PC-9 (cell line): ENCODE results near the gene ZNF407. TPM values are rescaled to one million over a fixed set of nuclear protein-coding genes. Genes with fewer than 3 reads are reported as not detected.

Experiments
- BruUV-seq: library from RNA; stranded (reverse); fragments of 400-500 nt; replicated peaks from 2 replicates; lab custom pipeline; 2021; lab: Mats Ljungman, UMichigan
- CTCF ChIA-PET: fragments of 300-600 bp; sonication (Branson Sonifier 250); formaldehyde crosslinking; loops from one replicate; lab custom pipeline; 2022; ENCODE audit warnings: antibody characterized with exemption; lab: Charles Lee
- POLR2A ChIA-PET: fragments of 300-600 bp; sonication (Branson Sonifier 250); formaldehyde crosslinking; loops from one replicate; lab custom pipeline; 2022; ENCODE audit warnings: antibody characterized with exemption; ENCODE audit not compliant: unreplicated experiment; lab: Charles Lee
- DNase-seq, 2 experiments: peaks; one replicate each; pipeline versions ENCODE4 v3.0.0 to v3.0.0-alpha.2; 2015 to 2022; ENCODE audit warnings: mixed read lengths in 1 of 2
- H2AFZ ChIP-seq: fragments of 200-600 bp; sonication (generic); 2 replicates; pipeline ENCODE4 v1.8.1; 2017; ENCODE audit warnings: antibody characterized with exemption
- H3F3A ChIP-seq: fragments of 200-600 bp; sonication (generic); 2 replicates; pipeline ENCODE4 v1.8.1; 2017; ENCODE audit warnings: antibody characterized with exemption, mild to moderate bottlenecking, low read depth; ENCODE audit not compliant: insufficient read depth
- H3K27ac ChIP-seq: fragments of 200-600 bp; sonication (generic); 2 replicates; pipeline ENCODE4 v1.6.1; 2016; ENCODE audit warnings: mixed run types
- H3K27me3 ChIP-seq: fragments of 200-600 bp; sonication (generic); 2 replicates; pipeline ENCODE4 v1.6.1; 2016; ENCODE audit warnings: low read depth, mixed run types; ENCODE audit not compliant: insufficient read depth
- H3K36me3 ChIP-seq: fragments of 200-600 bp; sonication (generic); 2 replicates; pipeline ENCODE4 v1.6.1; 2016; ENCODE audit warnings: low read depth, mixed run types
- H3K4me1 ChIP-seq: fragments of 200-600 bp; sonication (generic); replicated peaks from 2 replicates; pipeline ENCODE4 v1.6.1; 2016; ENCODE audit warnings: mixed run types; ENCODE audit not compliant: insufficient read depth
- H3K4me2 ChIP-seq: fragments of 200-600 bp; sonication (generic); 2 replicates; pipeline ENCODE4 v1.6.1; 2017; ENCODE audit warnings: mixed run types
- H3K4me3 ChIP-seq: fragments of 200-600 bp; sonication (generic); 2 replicates; pipeline ENCODE4 v1.6.1; 2016; ENCODE audit warnings: mixed run types
- H3K79me2 ChIP-seq: fragments of 200-600 bp; sonication (generic); 2 replicates; pipeline ENCODE4 v1.6.1; 2017; ENCODE audit warnings: low read depth, mixed run types
- H3K9me2 ChIP-seq: fragments of 200-600 bp; sonication (generic); 2 replicates; pipeline ENCODE4 v1.8.1; 2017; ENCODE audit warnings: mild to moderate bottlenecking; ENCODE audit not compliant: insufficient read depth
- H3K9me3 ChIP-seq: fragments of 200-600 bp; sonication (generic); 2 replicates; pipeline ENCODE4 v1.8.1; 2016; ENCODE audit warnings: low read depth; ENCODE audit not compliant: insufficient read depth
- H4K20me1 ChIP-seq: fragments of 200-600 bp; sonication (generic); 2 replicates; pipeline ENCODE4 v1.8.1; 2017; ENCODE audit not compliant: insufficient read depth
- CTCF ChIP-seq: fragments of 200-600 bp; sonication (generic); conservative IDR thresholded peaks from 2 replicates; pipeline ENCODE4 v1.6.1; 2017; ENCODE audit warnings: mixed run types, antibody characterized with exemption, mild to moderate bottlenecking, moderate library complexity
- EZH2 ChIP-seq: fragments of 200-600 bp; sonication (generic); IDR thresholded peaks from 2 replicates; pipeline ENCODE4 v1.8.0; 2017; ENCODE audit warnings: antibody characterized with exemption, low read depth
- intact Hi-C: fragments of 100-400 bp; cut with micrococcal nuclease; formaldehyde crosslinking; loops from one replicate; pipeline ENCODE4 v1.10.0; 2022; ENCODE audit not compliant: unreplicated experiment
- total RNA-seq: library from RNA; stranded (reverse); gene quantifications from 2 replicates; pipeline ENCODE4 v1.2.3, GENCODE V29; 2021

Gene ZNF407
- total RNA-seq, 1 experiment from 2014 or later: 13.4 TPM

- no peaks in the 10 kb centered on the region for H3K27me3 ChIP-seq
- H3K4me3 ChIP-seq: no peak overlapping the region
- H3F3A ChIP-seq: no peaks in the 10 kb centered on the region; the same call in 1 of the 2 replicates
- no peak overlapping the region for H2AFZ ChIP-seq
- no peaks in the 10 kb centered on the region for H3K9me2 ChIP-seq
- H3K9me3 ChIP-seq: no peaks in the 10 kb centered on the region
- no peaks in the 10 kb centered on the region for H4K20me1 ChIP-seq
- no peak overlapping the region for H3K27ac ChIP-seq
- no TSS peak for BruUV-seq
- no peaks in the 10 kb centered on the region for H3K4me1 ChIP-seq
- CTCF ChIA-PET: no interaction called here
- no peaks in the 10 kb centered on the region for H3K79me2 ChIP-seq
- no peak for TF ChIP-seq EZH2
- no peak for TF ChIP-seq CTCF
- no peak overlapping the region for H3K4me2 ChIP-seq
- 0 out of 2 replicates have a peak, but pooled peaks cover 3% of the 10 kb centered on the region for H3K36me3 ChIP-seq
- intact Hi-C loops: no loop called here
- POLR2A ChIA-PET: no interaction called here
- no peak for DNase-seq
Measured at GRCh38 chr18:74892066-74892627, 294.5 kb downstream of the ZNF407 start.

GRCh38 chr18:74895686-74896085 lies 298.0 kb downstream of the ZNF407 start:
- Histone ChIP-seq H3K4me3 (no peak overlapping the region), H4K20me1 (no peaks in the 10 kb centered on the region), H3F3A (no peaks in the 10 kb centered on the region), H3K79me2 (no peaks in the 10 kb centered on the region), H3K4me2 (no peak overlapping the region), H3K9me3 (no peaks in the 10 kb centered on the region), H3K9me2 (no peaks in the 10 kb centered on the region), H3K27ac (no peak overlapping the region), H3K27me3 (no peaks in the 10 kb centered on the region), H2AFZ (no peak overlapping the region), H3K4me1 (no peaks in the 10 kb centered on the region), H3K36me3 (no peaks in the 10 kb centered on the region)
- TF ChIP-seq CTCF (no peak), EZH2 (no peak)
- no peak for DNase-seq
- CTCF ChIA-PET: no interaction called here
- BruUV-seq: no TSS peak
- POLR2A ChIA-PET: no interaction called here
- intact Hi-C loops: loop anchor here (1.0 to 5.0 kb wide), 5 partner anchors 67 to 583 kb away; no protein-coding TSS in a partner anchor

GRCh38 chr18:74896390-74896991 lies 298.8 kb downstream of the ZNF407 start:
- Histone ChIP-seq H3K9me3 (no peaks in the 10 kb centered on the region), H2AFZ (no peak overlapping the region), H4K20me1 (no peaks in the 10 kb centered on the region)

More at GRCh38 chr18:74896390-74896991, 298.8 kb downstream of the ZNF407 start:
- BruUV-seq: no TSS peak
- H3K4me1 ChIP-seq: no peaks in the 10 kb centered on the region
- H3F3A ChIP-seq: no peaks in the 10 kb centered on the region
- TF ChIP-seq EZH2: no peak
- TF ChIP-seq CTCF: peak; percentile 76
- no peaks in the 10 kb centered on the region for H3K27me3 ChIP-seq
- POLR2A ChIA-PET: interaction anchor here (0.5 kb wide), 1 partner anchor 86 kb away, joined by 5 read pairs; no protein-coding TSS in a partner anchor
- H3K36me3 ChIP-seq: no peaks in the 10 kb centered on the region
- H3K4me3 ChIP-seq: no peak overlapping the region
- peak; percentile 52 to 54 for DNase-seq
- H3K27ac ChIP-seq: no peak overlapping the region
- no peaks in the 10 kb centered on the region for H3K79me2 ChIP-seq
- no peak overlapping the region for H3K4me2 ChIP-seq
- CTCF ChIA-PET: interaction anchor here (0.6 kb wide), 1 partner anchor 552 kb away, joined by 3 read pairs; no protein-coding TSS in a partner anchor
- no peaks in the 10 kb centered on the region for H3K9me2 ChIP-seq
- intact Hi-C loops: loop anchor here (1.0 to 5.0 kb wide), 5 partner anchors 66 to 582 kb away; no protein-coding TSS in a partner anchor
